BE2C (cell line): ENCODE measurements around the gene CEACAM5.

Experiments
- DNase-seq: peaks from one replicate; pipeline ENCODE4 v3.0.0-alpha.2; 2020
- H3K27me3 ChIP-seq: fragments of 250-450 bp; sonication (Bioruptor Pico); 2 replicates; pipeline ENCODE4 v1.5.1; 2020; ENCODE audit warnings: mild to moderate bottlenecking
- H3K36me3 ChIP-seq: fragments of 250-450 bp; sonication (Bioruptor Pico); 2 replicates; pipeline ENCODE4 v1.5.1; 2020; ENCODE audit warnings: mild to moderate bottlenecking
- H3K4me1 ChIP-seq: fragments of 250-450 bp; sonication (Bioruptor Pico); 2 replicates; pipeline ENCODE4 v1.5.1; 2020
- H3K4me3 ChIP-seq: 2 replicates; pipeline ENCODE4 v1.5.1; 2011; ENCODE audit warnings: low read depth, low read length
- H3K9me3 ChIP-seq: fragments of 250-450 bp; sonication (Bioruptor Pico); 2 replicates; pipeline ENCODE4 v1.5.1; 2020
- CTCF ChIP-seq: IDR thresholded peaks from 2 replicates; pipeline ENCODE4 v1.5.1; 2012; ENCODE audit warnings: mild to moderate bottlenecking, low read depth, low read length

Gene CEACAM5

GRCh38 chr19:41720103-41720502, 11.7 kb downstream of the CEACAM5 start:
- Histone ChIP-seq H3K4me3 (no peak overlapping the region), H3K4me1 (no peaks in the 10 kb centered on the region), H3K9me3 (no peaks in the 10 kb centered on the region; the same call in 1 of the 2 replicates), H3K36me3 (no peaks in the 10 kb centered on the region), H3K27me3 (peaks cover 50% of the 10 kb centered on the region)
- no peak for TF ChIP-seq CTCF
- DNase-seq, result no peak

GRCh38 chr19:41726493-41726892, 18.1 kb downstream of the CEACAM5 start:
- H3K27me3 ChIP-seq, result peaks cover 35% of the 10 kb centered on the region
- H3K36me3 ChIP-seq, result no peaks in the 10 kb centered on the region
- no peaks in the 10 kb centered on the region; the same call in 1 of the 2 replicates for H3K9me3 ChIP-seq
- no peaks in the 10 kb centered on the region for H3K4me1 ChIP-seq
- no peak for DNase-seq
- H3K4me3 ChIP-seq, result no peak overlapping the region
- TF ChIP-seq CTCF, result no peak

- no peak for DNase-seq
- Histone ChIP-seq H3K4me1 (no peaks in the 10 kb centered on the region), H3K9me3 (no peaks in the 10 kb centered on the region), H3K27me3 (peaks cover 59% of the 10 kb centered on the region), H3K4me3 (no peak overlapping the region), H3K36me3 (no peaks in the 10 kb centered on the region)
- TF ChIP-seq CTCF, result no peak
These were observed 25.7 kb downstream of the CEACAM5 start for GRCh38 chr19:41734156-41734555.

- Histone ChIP-seq H3K4me3 (no peak overlapping the region), H3K4me1 (no peaks in the 10 kb centered on the region), H3K9me3 (no peaks in the 10 kb centered on the region), H3K36me3 (no peaks in the 10 kb centered on the region), H3K27me3 (peaks cover 60% of the 10 kb centered on the region)
- no peak for TF ChIP-seq CTCF
- no peak for DNase-seq
These were observed 26.2 kb downstream of the CEACAM5 start for GRCh38 chr19:41734585-41734984.

GRCh38 chr19:41735071-41735600, 26.7 kb downstream of the CEACAM5 start:
- no peak for DNase-seq
- Histone ChIP-seq H3K4me1 (no peaks in the 10 kb centered on the region), H3K9me3 (no peaks in the 10 kb centered on the region), H3K27me3 (peaks cover 65% of the 10 kb centered on the region), H3K36me3 (no peaks in the 10 kb centered on the region), H3K4me3 (no peak overlapping the region)
- no peak for TF ChIP-seq CTCF

GRCh38 chr19:41739361-41739760, 30.9 kb downstream of the CEACAM5 start:
- no peak for TF ChIP-seq CTCF
- no peaks in the 10 kb centered on the region for H3K36me3 ChIP-seq
- peaks cover 50% of the 10 kb centered on the region for H3K27me3 ChIP-seq
- no peaks in the 10 kb centered on the region for H3K9me3 ChIP-seq
- no peaks in the 10 kb centered on the region for H3K4me1 ChIP-seq
- no peak overlapping the region for H3K4me3 ChIP-seq
- no peak for DNase-seq
